DOHH2 (cell line): ENCODE data around the gene YES1.

ENCODE experiments used
- H3F3A ChIP-seq: fragments of 200-600 bp; sonication (generic), shearing (Covaris generic); 2 replicates; pipeline ENCODE4 v1.6.0; 2016; ENCODE audit warnings: antibody characterized with exemption, mild to moderate bottlenecking; ENCODE audit not compliant: control insufficient read depth, insufficient read depth
- H3K27ac ChIP-seq: fragments of 200-600 bp; sonication (generic); 2 replicates; pipeline ENCODE4 v1.5.1; 2014; ENCODE audit warnings: low read depth, mild to moderate bottlenecking, low read length, moderate library complexity
- H3K27me3 ChIP-seq: fragments of 200-600 bp; sonication (generic); 2 replicates; pipeline ENCODE4 v1.6.1; 2014; ENCODE audit warnings: mild to moderate bottlenecking, low read length, mixed read lengths; ENCODE audit not compliant: control insufficient read depth
- H3K36me3 ChIP-seq: fragments of 200-600 bp; sonication (generic); 2 replicates; pipeline ENCODE4 v1.6.1; 2014; ENCODE audit warnings: mild to moderate bottlenecking, low read length, moderate library complexity, mixed read lengths; ENCODE audit not compliant: control insufficient read depth
- H3K4me1 ChIP-seq: fragments of 200-600 bp; sonication (generic); 2 replicates; pipeline ENCODE4 v1.6.1; 2014; ENCODE audit warnings: mild to moderate bottlenecking, low read length, mixed read lengths; ENCODE audit not compliant: control insufficient read depth
- H3K4me2 ChIP-seq: fragments of 200-600 bp; sonication (generic); 2 replicates; pipeline ENCODE4 v1.6.0; 2014; ENCODE audit warnings: mild to moderate bottlenecking, low read length, moderate library complexity
- H3K4me3 ChIP-seq: fragments of 200-600 bp; sonication (generic); 2 replicates; pipeline ENCODE4 v1.5.1; 2014; ENCODE audit warnings: mild to moderate bottlenecking, low read length, mixed read lengths
- H3K79me2 ChIP-seq: fragments of 200-600 bp; sonication (generic); 2 replicates; pipeline ENCODE4 v1.6.1; 2014; ENCODE audit warnings: mild to moderate bottlenecking, low read length, mixed read lengths; ENCODE audit not compliant: control insufficient read depth
- H3K9me2 ChIP-seq: fragments of 200-600 bp; sonication (generic); replicated peaks from 2 replicates; pipeline ENCODE4 v1.6.1; 2014; ENCODE audit warnings: mild to moderate bottlenecking, low read length, mixed read lengths; ENCODE audit not compliant: control insufficient read depth
- H3K9me3 ChIP-seq: fragments of 200-600 bp; sonication (generic); 2 replicates; pipeline ENCODE4 v1.6.1; 2014; ENCODE audit warnings: antibody characterized with exemption, low read length, mixed read lengths; ENCODE audit not compliant: control insufficient read depth, insufficient read depth
- H4K20me1 ChIP-seq: fragments of 200-600 bp; sonication (generic); 2 replicates; pipeline ENCODE4 v1.6.0; 2014; ENCODE audit warnings: low read depth, mild to moderate bottlenecking, antibody characterized with exemption, low read length, moderate library complexity; ENCODE audit not compliant: control insufficient read depth, insufficient read depth
- CTCF ChIP-seq: fragments of 200-600 bp; sonication (generic); IDR thresholded peaks from one replicate; pipeline ENCODE4 v1.5.1; 2014; ENCODE audit warnings: antibody characterized with exemption, mild to moderate bottlenecking, low read depth, low read length; ENCODE audit not compliant: poor library complexity, severe bottlenecking
- EZH2phosphoT487 ChIP-seq: fragments of 200-600 bp; sonication (generic); IDR thresholded peaks from 2 replicates; pipeline ENCODE4 v1.6.1; 2017; ENCODE audit warnings: borderline replicate concordance, mild to moderate bottlenecking, antibody characterized with exemption, low read length, moderate library complexity, mixed read lengths

Gene YES1

DNA sequence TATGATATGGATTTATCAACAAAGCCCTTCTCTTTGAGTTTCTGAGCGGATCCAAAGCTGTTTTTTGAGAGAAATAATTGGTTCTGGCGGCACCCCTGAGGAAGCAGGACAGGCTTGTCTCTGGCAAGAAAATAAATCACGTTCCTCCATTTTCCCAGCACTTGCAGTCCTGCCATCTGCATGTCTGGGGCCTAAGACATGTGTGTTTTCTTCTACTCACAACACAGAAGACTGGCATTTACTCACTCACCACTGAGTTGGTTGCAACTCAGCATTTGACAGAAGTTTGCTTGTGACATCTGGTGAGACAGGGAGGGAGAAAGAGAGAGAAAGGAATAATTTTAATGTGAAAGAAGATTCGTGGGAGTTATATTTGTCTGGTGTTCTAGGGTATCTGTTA lies 37.0 kb upstream of the YES1 start:
- no peaks in the 10 kb centered on the region for H3K9me3 ChIP-seq
- H3K4me2 ChIP-seq: no peak overlapping the region
- H3K4me1 ChIP-seq: no peaks in the 10 kb centered on the region
- no peaks in the 10 kb centered on the region for H3K9me2 ChIP-seq
- H3K79me2 ChIP-seq: no peaks in the 10 kb centered on the region
- no peak for TF ChIP-seq EZH2phosphoT487
- TF ChIP-seq CTCF: no peak
- H3K4me3 ChIP-seq: no peak overlapping the region
- no peaks in the 10 kb centered on the region for H4K20me1 ChIP-seq
- H3K27ac ChIP-seq: no peak overlapping the region
- no peaks in the 10 kb centered on the region for H3F3A ChIP-seq
- no peaks in the 10 kb centered on the region for H3K27me3 ChIP-seq
- no peaks in the 10 kb centered on the region for H3K36me3 ChIP-seq

GRCh38 chr18:848062-848861 lies 36.2 kb upstream of the YES1 start:
- Histone ChIP-seq H3K79me2 (no peaks in the 10 kb centered on the region), H3K36me3 (no peaks in the 10 kb centered on the region), H3K4me1 (no peaks in the 10 kb centered on the region), H3K27me3 (no peaks in the 10 kb centered on the region), H3K4me3 (no peak overlapping the region), H3K4me2 (no peak overlapping the region), H4K20me1 (no peaks in the 10 kb centered on the region), H3K9me3 (no peaks in the 10 kb centered on the region), H3K9me2 (no peaks in the 10 kb centered on the region), H3K27ac (no peak overlapping the region), H3F3A (no peaks in the 10 kb centered on the region)
- TF ChIP-seq CTCF: no peak
- no peak for TF ChIP-seq EZH2phosphoT487

- no peaks in the 10 kb centered on the region for H3K79me2 ChIP-seq
- H3K36me3 ChIP-seq: no peaks in the 10 kb centered on the region
- H3K4me3 ChIP-seq: no peak overlapping the region
- H3K9me3 ChIP-seq: no peaks in the 10 kb centered on the region
- no peak overlapping the region for H3K4me2 ChIP-seq
- no peaks in the 10 kb centered on the region for H3K9me2 ChIP-seq
- no peaks in the 10 kb centered on the region for H3K27me3 ChIP-seq
- no peaks in the 10 kb centered on the region for H3F3A ChIP-seq
- H4K20me1 ChIP-seq: no peaks in the 10 kb centered on the region
- TF ChIP-seq CTCF (no peak), EZH2phosphoT487 (no peak)
- H3K27ac ChIP-seq: no peak overlapping the region
- H3K4me1 ChIP-seq: no peaks in the 10 kb centered on the region
Measured at GRCh38 chr18:845152-845819, 33.2 kb upstream of the YES1 start.
